GM23338 (cell line): ENCODE data around the gene CYCS. TPM values are rescaled to one million over a fixed set of nuclear protein-coding genes. Genes with fewer than 3 reads are reported as not detected.

Experiments
- ATAC-seq: fragments of 200-7000 bp; cut with Tn5 transposase; 3 replicates; pipeline ENCODE4 v1.9.1; 2020
- DNase-seq: peaks from one replicate; pipeline ENCODE4 v3.0.0-alpha.2; 2015; ENCODE audit warnings: low spot score
- H2AFZ ChIP-seq: fragments of 200-600 bp; sonication (generic); 2 replicates; pipeline ENCODE4 v1.8.0; 2016; ENCODE audit warnings: antibody characterized with exemption, mild to moderate bottlenecking, moderate library complexity
- H3F3A ChIP-seq: fragments of 200-600 bp; sonication (generic); replicated peaks from 2 replicates; pipeline ENCODE4 v1.8.0; 2017; ENCODE audit warnings: antibody characterized with exemption, mixed run types, low read depth
- H3K27ac ChIP-seq: fragments of 200-600 bp; sonication (generic); 2 replicates; pipeline ENCODE4 v1.6.1; 2016; ENCODE audit warnings: low read depth
- H3K27me3 ChIP-seq: fragments of 200-600 bp; sonication (generic); 2 replicates; pipeline ENCODE4 v1.8.0; 2016; ENCODE audit warnings: mild to moderate bottlenecking, mixed run types, moderate library complexity; ENCODE audit not compliant: insufficient read depth
- H3K36me3 ChIP-seq: fragments of 200-600 bp; sonication (generic); 2 replicates; pipeline ENCODE4 v1.8.0; 2016; ENCODE audit warnings: mild to moderate bottlenecking; ENCODE audit not compliant: insufficient read depth
- H3K4me1 ChIP-seq: fragments of 200-600 bp; sonication (generic); 2 replicates; pipeline ENCODE4 v1.8.0; 2016; ENCODE audit warnings: mild to moderate bottlenecking, moderate library complexity; ENCODE audit not compliant: insufficient read depth
- H3K4me2 ChIP-seq: fragments of 200-600 bp; sonication (generic); 2 replicates; pipeline ENCODE4 v1.7.1; 2017; ENCODE audit warnings: mixed run types
- H3K4me3 ChIP-seq: fragments of 200-600 bp; sonication (generic); 2 replicates; pipeline ENCODE4 v1.6.1; 2016; ENCODE audit warnings: mixed run types
- H3K79me2 ChIP-seq: fragments of 200-600 bp; sonication (generic); replicated peaks from 2 replicates; pipeline ENCODE4 v1.8.0; 2017; ENCODE audit warnings: mild to moderate bottlenecking; ENCODE audit not compliant: insufficient read depth
- H3K9me2 ChIP-seq: fragments of 200-600 bp; sonication (generic); 2 replicates; pipeline ENCODE4 v1.8.0; 2017; ENCODE audit not compliant: insufficient read depth
- H4K20me1 ChIP-seq: fragments of 200-600 bp; sonication (generic); replicated peaks from 2 replicates; pipeline ENCODE4 v1.8.0; 2017; ENCODE audit warnings: mild to moderate bottlenecking; ENCODE audit not compliant: insufficient read depth
- H3K27ac Mint-ChIP-seq: 2 replicates; pipeline ENCODE4 v1.8.0; 2020; ENCODE audit warnings: inconsistent platforms, mild to moderate bottlenecking, moderate library complexity, mixed read lengths
- H3K27me3 Mint-ChIP-seq: 3 replicates; pipeline ENCODE4 v1.8.0; 2022; ENCODE audit warnings: low read depth, mild to moderate bottlenecking, moderate library complexity, mixed read lengths, inconsistent platforms; ENCODE audit not compliant: insufficient read depth, poor library complexity
- H3K36me3 Mint-ChIP-seq: 3 replicates; pipeline ENCODE4 v1.8.0; 2021; ENCODE audit warnings: low read depth, mild to moderate bottlenecking, inconsistent platforms, moderate library complexity, mixed read lengths
- H3K4me1 Mint-ChIP-seq: 3 replicates; pipeline ENCODE4 v1.8.0; 2020; ENCODE audit warnings: mild to moderate bottlenecking, inconsistent platforms, mixed read lengths
- H3K4me3 Mint-ChIP-seq: 3 replicates; pipeline ENCODE4 v1.8.0; 2021; ENCODE audit warnings: moderate library complexity, mild to moderate bottlenecking, inconsistent platforms, mixed read lengths
- H3K9me3 Mint-ChIP-seq: 3 replicates; pipeline ENCODE4 v1.8.0; 2020; ENCODE audit warnings: moderate library complexity, mild to moderate bottlenecking, inconsistent platforms, mixed read lengths
- CREB1 ChIP-seq: fragments of 250-450 bp; sonication (Bioruptor Pico); IDR thresholded peaks from 2 replicates; pipeline ENCODE4 v1.5.0; 2020; ENCODE audit warnings: low read depth, mild to moderate bottlenecking, moderate library complexity
- EZH2 ChIP-seq: fragments of 200-600 bp; sonication (generic); IDR thresholded peaks from one replicate; pipeline ENCODE4 v1.8.0; 2017; ENCODE audit warnings: antibody characterized with exemption, mild to moderate bottlenecking, low read depth; ENCODE audit not compliant: unreplicated experiment
- EZH2phosphoT487 ChIP-seq: fragments of 200-600 bp; sonication (generic); IDR thresholded peaks from one replicate; pipeline ENCODE4 v1.8.1; 2018; ENCODE audit warnings: antibody characterized with exemption; ENCODE audit not compliant: unreplicated experiment
- JUNB ChIP-seq: IDR thresholded peaks from one replicate; pipeline ENCODE4 v1.6.1; 2016; ENCODE audit warnings: antibody characterized with exemption; ENCODE audit not compliant: unreplicated experiment
- NANOG ChIP-seq: IDR thresholded peaks from 2 replicates; pipeline ENCODE4 v1.6.1; 2016; ENCODE audit warnings: antibody characterized with exemption, borderline replicate concordance
- POLR2AphosphoS5 ChIP-seq: IDR thresholded peaks from 2 replicates; pipeline ENCODE4 v1.6.1; 2016; ENCODE audit warnings: antibody characterized with exemption, low read depth
- STAT1 ChIP-seq: IDR thresholded peaks from one replicate; pipeline ENCODE4 v1.6.1; 2016; ENCODE audit warnings: antibody characterized with exemption; ENCODE audit not compliant: unreplicated experiment
- ZNF114 ChIP-seq: fragments of 250-450 bp; sonication (Bioruptor Pico); IDR thresholded peaks from 2 replicates; pipeline ENCODE4 v1.5.0; 2020; ENCODE audit warnings: mild to moderate bottlenecking, moderate library complexity
- ZNF331 ChIP-seq: fragments of 250-450 bp; sonication (Bioruptor Pico); IDR thresholded peaks from 2 replicates; pipeline ENCODE4 v1.5.0; 2020; ENCODE audit warnings: low read depth, mild to moderate bottlenecking, moderate library complexity
- polyA plus RNA-seq: library from polyadenylated mRNA; unstranded; fragments of >200 nt; fragmentation: Nextera tagmentation; extraction: Ambion mirVana; gene quantifications from 2 replicates; pipeline ENCODE4 v1.2.1, GENCODE V29; 2016
- total RNA-seq: library from RNA; depleted of rRNA; stranded (reverse); fragments of >200 nt; shearing (Covaris generic); gene quantifications from 2 replicates; pipeline ENCODE4 v1.2.3, GENCODE V29; 2014
- TF ChIP-seq, protein P1 (sequence below): fragments of 250-450 bp; sonication (Bioruptor Pico); IDR thresholded peaks from 2 replicates; pipeline ENCODE4 v1.5.0; 2020; ENCODE audit warnings: mild to moderate bottlenecking, moderate library complexity
- TF ChIP-seq, protein P2 (sequence below): IDR thresholded peaks from one replicate; pipeline ENCODE4 v1.6.1; 2018; ENCODE audit warnings: antibody characterized with exemption; ENCODE audit not compliant: unreplicated experiment
- TF ChIP-seq, protein P3 (sequence below), 2 experiments: fragments of 200-600 bp in 1 of 2; sonication (generic) in 1 of 2; conservative IDR thresholded peaks; 2 replicates each; pipeline versions ENCODE4 v1.5.1 to v1.6.1; 2016 to 2017; ENCODE audit warnings: antibody characterized with exemption in 2 of 2, low read depth in 2 of 2, mild to moderate bottlenecking in 2 of 2, moderate library complexity in 1 of 2
- TF ChIP-seq, protein P4 (sequence below): IDR thresholded peaks from 2 replicates; pipeline ENCODE4 v1.6.1; 2016; ENCODE audit warnings: antibody characterized with exemption

Gene CYCS
- total and polyA plus RNA-seq, 2 experiments from 2014 or later = 131 to 468 TPM

DNA sequence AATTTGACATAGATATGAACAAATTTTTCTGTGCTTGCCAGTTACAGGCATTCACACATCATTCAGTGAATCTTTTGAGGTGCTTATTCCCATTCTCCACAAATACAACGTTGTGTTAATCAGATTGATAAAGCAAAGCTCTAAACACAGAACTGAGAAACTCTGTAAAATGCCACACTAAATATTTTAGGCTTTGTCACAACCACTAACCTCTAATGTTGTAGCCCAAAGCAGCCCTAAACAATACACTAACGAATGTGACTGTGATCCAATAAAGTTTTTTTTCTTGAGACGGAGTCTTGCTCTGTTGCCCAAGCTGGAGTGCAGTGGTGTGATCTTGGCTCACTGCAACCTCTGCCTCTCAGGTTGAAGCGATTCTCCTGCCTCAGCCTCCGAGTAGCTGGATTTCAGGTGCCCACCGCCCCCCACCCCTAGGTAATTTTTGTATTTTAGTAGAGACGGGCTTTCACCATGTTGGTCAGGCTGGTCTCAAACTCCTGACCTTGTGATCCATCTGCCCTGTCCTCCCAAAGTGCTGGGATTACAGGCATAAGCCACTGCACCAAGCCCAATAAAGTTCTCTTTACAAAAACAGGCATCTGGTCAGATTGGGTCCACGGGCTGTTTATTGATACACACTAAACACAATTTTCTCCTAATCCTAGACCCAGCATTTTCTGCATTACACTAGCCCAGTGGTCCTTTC lies 6.9 kb downstream of the CYCS start:
- Histone ChIP-seq H3K36me3 (peaks cover 30% of the 10 kb centered on the region), H3K4me1 (no peaks in the 10 kb centered on the region), H3K9me2 (no peaks in the 10 kb centered on the region), H4K20me1 (peaks cover 30% of the 10 kb centered on the region), H3F3A (peaks cover 27% of the 10 kb centered on the region), H3K27me3 (no peaks in the 10 kb centered on the region), H3K4me3 (no peak overlapping the region), H3K27ac (no peak overlapping the region; the same call in 1 of the 2 replicates), H3K4me2 (no peak overlapping the region), H3K79me2 (peaks cover 20% of the 10 kb centered on the region), H2AFZ (no peak overlapping the region)
- ATAC-seq (no peak), DNase-seq (no peak)
- H3K27me3 Mint-ChIP-seq = peaks cover 5% of the 10 kb centered on the region
- no peaks in the 10 kb centered on the region; the same call in 2 of the 3 replicates for H3K9me3 Mint-ChIP-seq
- H3K27ac Mint-ChIP-seq = no peak overlapping the region
- H3K4me3 Mint-ChIP-seq = no peak overlapping the region
- H3K4me1 Mint-ChIP-seq = no peaks in the 10 kb centered on the region
- TF ChIP-seq CREB1 (CRISPR knock-in tag) = no peak
- TF ChIP-seq ZNF114 (CRISPR knock-in tag) = no peak
- TF ChIP-seq EZH2phosphoT487 = no peak
- TF ChIP-seq, protein P1, sequence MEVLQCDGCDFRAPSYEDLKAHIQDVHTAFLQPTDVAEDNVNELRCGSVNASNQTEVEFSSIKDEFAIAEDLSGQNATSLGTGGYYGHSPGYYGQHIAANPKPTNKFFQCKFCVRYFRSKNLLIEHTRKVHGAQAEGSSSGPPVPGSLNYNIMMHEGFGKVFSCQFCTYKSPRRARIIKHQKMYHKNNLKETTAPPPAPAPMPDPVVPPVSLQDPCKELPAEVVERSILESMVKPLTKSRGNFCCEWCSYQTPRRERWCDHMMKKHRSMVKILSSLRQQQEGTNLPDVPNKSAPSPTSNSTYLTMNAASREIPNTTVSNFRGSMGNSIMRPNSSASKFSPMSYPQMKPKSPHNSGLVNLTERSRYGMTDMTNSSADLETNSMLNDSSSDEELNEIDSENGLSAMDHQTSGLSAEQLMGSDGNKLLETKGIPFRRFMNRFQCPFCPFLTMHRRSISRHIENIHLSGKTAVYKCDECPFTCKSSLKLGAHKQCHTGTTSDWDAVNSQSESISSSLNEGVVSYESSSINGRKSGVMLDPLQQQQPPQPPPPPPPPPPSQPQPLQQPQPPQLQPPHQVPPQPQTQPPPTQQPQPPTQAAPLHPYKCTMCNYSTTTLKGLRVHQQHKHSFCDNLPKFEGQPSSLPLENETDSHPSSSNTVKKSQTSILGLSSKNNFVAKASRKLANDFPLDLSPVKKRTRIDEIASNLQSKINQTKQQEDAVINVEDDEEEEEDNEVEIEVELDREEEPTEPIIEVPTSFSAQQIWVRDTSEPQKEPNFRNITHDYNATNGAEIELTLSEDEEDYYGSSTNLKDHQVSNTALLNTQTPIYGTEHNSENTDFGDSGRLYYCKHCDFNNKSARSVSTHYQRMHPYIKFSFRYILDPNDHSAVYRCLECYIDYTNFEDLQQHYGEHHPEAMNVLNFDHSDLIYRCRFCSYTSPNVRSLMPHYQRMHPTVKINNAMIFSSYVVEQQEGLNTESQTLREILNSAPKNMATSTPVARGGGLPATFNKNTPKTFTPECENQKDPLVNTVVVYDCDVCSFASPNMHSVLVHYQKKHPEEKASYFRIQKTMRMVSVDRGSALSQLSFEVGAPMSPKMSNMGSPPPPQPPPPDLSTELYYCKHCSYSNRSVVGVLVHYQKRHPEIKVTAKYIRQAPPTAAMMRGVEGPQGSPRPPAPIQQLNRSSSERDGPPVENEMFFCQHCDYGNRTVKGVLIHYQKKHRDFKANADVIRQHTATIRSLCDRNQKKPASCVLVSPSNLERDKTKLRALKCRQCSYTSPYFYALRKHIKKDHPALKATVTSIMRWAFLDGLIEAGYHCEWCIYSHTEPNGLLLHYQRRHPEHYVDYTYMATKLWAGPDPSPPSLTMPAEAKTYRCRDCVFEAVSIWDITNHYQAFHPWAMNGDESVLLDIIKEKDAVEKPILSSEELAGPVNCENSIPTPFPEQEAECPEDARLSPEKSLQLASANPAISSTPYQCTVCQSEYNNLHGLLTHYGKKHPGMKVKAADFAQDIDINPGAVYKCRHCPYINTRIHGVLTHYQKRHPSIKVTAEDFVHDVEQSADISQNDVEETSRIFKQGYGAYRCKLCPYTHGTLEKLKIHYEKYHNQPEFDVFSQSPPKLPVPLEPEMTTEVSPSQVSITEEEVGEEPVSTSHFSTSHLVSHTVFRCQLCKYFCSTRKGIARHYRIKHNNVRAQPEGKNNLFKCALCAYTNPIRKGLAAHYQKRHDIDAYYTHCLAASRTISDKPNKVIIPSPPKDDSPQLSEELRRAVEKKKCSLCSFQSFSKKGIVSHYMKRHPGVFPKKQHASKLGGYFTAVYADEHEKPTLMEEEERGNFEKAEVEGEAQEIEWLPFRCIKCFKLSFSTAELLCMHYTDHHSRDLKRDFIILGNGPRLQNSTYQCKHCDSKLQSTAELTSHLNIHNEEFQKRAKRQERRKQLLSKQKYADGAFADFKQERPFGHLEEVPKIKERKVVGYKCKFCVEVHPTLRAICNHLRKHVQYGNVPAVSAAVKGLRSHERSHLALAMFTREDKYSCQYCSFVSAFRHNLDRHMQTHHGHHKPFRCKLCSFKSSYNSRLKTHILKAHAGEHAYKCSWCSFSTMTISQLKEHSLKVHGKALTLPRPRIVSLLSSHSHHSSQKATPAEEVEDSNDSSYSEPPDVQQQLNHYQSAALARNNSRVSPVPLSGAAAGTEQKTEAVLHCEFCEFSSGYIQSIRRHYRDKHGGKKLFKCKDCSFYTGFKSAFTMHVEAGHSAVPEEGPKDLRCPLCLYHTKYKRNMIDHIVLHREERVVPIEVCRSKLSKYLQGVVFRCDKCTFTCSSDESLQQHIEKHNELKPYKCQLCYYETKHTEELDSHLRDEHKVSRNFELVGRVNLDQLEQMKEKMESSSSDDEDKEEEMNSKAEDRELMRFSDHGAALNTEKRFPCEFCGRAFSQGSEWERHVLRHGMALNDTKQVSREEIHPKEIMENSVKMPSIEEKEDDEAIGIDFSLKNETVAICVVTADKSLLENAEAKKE (CRISPR knock-in tag) = no peak
- no peak for TF ChIP-seq POLR2AphosphoS5
- TF ChIP-seq, protein P2, sequence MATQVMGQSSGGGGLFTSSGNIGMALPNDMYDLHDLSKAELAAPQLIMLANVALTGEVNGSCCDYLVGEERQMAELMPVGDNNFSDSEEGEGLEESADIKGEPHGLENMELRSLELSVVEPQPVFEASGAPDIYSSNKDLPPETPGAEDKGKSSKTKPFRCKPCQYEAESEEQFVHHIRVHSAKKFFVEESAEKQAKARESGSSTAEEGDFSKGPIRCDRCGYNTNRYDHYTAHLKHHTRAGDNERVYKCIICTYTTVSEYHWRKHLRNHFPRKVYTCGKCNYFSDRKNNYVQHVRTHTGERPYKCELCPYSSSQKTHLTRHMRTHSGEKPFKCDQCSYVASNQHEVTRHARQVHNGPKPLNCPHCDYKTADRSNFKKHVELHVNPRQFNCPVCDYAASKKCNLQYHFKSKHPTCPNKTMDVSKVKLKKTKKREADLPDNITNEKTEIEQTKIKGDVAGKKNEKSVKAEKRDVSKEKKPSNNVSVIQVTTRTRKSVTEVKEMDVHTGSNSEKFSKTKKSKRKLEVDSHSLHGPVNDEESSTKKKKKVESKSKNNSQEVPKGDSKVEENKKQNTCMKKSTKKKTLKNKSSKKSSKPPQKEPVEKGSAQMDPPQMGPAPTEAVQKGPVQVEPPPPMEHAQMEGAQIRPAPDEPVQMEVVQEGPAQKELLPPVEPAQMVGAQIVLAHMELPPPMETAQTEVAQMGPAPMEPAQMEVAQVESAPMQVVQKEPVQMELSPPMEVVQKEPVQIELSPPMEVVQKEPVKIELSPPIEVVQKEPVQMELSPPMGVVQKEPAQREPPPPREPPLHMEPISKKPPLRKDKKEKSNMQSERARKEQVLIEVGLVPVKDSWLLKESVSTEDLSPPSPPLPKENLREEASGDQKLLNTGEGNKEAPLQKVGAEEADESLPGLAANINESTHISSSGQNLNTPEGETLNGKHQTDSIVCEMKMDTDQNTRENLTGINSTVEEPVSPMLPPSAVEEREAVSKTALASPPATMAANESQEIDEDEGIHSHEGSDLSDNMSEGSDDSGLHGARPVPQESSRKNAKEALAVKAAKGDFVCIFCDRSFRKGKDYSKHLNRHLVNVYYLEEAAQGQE = no peak
- TF ChIP-seq, protein P3, sequence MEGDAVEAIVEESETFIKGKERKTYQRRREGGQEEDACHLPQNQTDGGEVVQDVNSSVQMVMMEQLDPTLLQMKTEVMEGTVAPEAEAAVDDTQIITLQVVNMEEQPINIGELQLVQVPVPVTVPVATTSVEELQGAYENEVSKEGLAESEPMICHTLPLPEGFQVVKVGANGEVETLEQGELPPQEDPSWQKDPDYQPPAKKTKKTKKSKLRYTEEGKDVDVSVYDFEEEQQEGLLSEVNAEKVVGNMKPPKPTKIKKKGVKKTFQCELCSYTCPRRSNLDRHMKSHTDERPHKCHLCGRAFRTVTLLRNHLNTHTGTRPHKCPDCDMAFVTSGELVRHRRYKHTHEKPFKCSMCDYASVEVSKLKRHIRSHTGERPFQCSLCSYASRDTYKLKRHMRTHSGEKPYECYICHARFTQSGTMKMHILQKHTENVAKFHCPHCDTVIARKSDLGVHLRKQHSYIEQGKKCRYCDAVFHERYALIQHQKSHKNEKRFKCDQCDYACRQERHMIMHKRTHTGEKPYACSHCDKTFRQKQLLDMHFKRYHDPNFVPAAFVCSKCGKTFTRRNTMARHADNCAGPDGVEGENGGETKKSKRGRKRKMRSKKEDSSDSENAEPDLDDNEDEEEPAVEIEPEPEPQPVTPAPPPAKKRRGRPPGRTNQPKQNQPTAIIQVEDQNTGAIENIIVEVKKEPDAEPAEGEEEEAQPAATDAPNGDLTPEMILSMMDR (conservative IDR thresholded peaks at IDR 0.05; ENCODE audit: low read depth in 2 of 2) = no peak
- TF ChIP-seq ZNF331 (CRISPR knock-in tag) = no peak
- TF ChIP-seq EZH2 = no peak
- no peak for TF ChIP-seq NANOG
- TF ChIP-seq, protein P4, sequence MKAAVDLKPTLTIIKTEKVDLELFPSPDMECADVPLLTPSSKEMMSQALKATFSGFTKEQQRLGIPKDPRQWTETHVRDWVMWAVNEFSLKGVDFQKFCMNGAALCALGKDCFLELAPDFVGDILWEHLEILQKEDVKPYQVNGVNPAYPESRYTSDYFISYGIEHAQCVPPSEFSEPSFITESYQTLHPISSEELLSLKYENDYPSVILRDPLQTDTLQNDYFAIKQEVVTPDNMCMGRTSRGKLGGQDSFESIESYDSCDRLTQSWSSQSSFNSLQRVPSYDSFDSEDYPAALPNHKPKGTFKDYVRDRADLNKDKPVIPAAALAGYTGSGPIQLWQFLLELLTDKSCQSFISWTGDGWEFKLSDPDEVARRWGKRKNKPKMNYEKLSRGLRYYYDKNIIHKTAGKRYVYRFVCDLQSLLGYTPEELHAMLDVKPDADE = no peak
- no peak for TF ChIP-seq JUNB
- TF ChIP-seq STAT1 = no peak
- peaks cover 44% of the 10 kb centered on the region for H3K36me3 Mint-ChIP-seq
